ENCODE measurements around the gene STYXL2. TPM values are rescaled to one million over a fixed set of nuclear protein-coding genes. Genes with fewer than 3 reads are reported as not detected.

STYXL2 gene
- total RNA-seq, 2 experiments from 2014 or later = not detected

- H3K27me3 Mint-ChIP-seq = no peaks in the 10 kb centered on the region
- H3K9me3 Mint-ChIP-seq = no peaks in the 10 kb centered on the region
- H3K27ac Mint-ChIP-seq = no peak overlapping the region
- no peak for ATAC-seq (ENCODE audit: low read depth)
- peaks cover 3% of the 10 kb centered on the region for H3K4me1 Mint-ChIP-seq
- H3K4me3 Mint-ChIP-seq = no peak overlapping the region
- POLR2A ChIA-PET = interaction anchor here (1.0 kb wide), 1 partner anchor 155 kb away, joined by 3 read pairs; no protein-coding TSS in a partner anchor
- no peak for DNase-seq
- no peaks in the 10 kb centered on the region for H3K36me3 Mint-ChIP-seq
These were observed 28.4 kb upstream of the STYXL2 start for GRCh38 chr1:167065471-167065870.

DNA sequence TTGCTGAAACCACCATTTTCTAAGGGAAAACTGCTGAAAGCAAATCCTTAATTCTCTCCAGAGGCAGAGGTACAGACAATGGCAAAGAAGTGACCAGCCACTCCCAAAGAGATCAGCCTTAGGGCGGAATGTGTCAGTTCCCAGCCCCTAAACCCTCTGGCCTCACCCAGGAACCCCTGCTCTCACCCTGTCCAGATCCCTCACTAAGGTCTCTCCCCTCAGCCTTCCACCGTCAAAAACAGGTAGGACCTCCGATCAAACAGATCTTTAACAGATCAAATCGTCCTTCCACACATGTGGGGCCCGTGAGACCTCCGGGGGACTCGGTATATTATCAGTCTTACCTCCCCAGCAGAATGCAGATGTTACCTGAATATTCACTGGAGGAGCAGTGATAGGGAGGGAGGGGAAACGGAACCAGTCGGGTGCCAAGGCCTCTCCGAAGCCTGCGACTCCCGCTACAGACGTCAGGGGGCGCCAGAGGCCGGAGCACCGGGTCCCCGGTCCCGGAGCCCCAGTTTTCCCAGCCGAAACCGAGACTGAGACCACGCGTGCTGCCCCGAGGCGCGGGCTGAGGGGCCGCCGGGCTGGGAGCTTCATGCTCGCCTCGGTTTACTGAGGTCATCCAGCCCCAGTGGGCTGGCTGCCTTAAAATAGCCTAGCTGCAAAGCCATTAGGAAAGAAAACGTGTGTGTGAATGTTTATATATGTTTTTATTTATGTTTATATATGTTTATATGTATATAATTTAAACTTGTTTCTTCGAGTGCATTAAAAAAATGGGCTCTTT is 27.3 kb upstream of the STYXL2 start:
- peaks cover 3% of the 10 kb centered on the region for H3K4me1 Mint-ChIP-seq

GRCh38 chr1:167067904-167068303 is 26.0 kb upstream of the STYXL2 start:
- ATAC-seq (ENCODE audit: low read depth) (no peak), DNase-seq (no peak)
- Mint-ChIP-seq H3K27me3 (no peaks in the 10 kb centered on the region), H3K4me3 (no peak overlapping the region), H3K9me3 (no peaks in the 10 kb centered on the region), H3K4me1 (peaks cover 3% of the 10 kb centered on the region), H3K36me3 (no peaks in the 10 kb centered on the region), H3K27ac (no peak overlapping the region)
- POLR2A ChIA-PET = no interaction called here

More for the DNA sequence above, 27.3 kb upstream of the STYXL2 start:
- H3K4me3 Mint-ChIP-seq = peak overlapping the region; percentile 52
- H3K27me3 Mint-ChIP-seq = no peaks in the 10 kb centered on the region
- H3K27ac Mint-ChIP-seq = no peak overlapping the region
- POLR2A ChIA-PET = interaction anchor here (1.0 kb wide), 1 partner anchor 154 kb away, joined by 3 read pairs; no protein-coding TSS in a partner anchor
- DNase-seq (peak; percentile 88), ATAC-seq (ENCODE audit: low read depth) (peak; percentile 86)
- H3K9me3 Mint-ChIP-seq = no peaks in the 10 kb centered on the region
- no peaks in the 10 kb centered on the region for H3K36me3 Mint-ChIP-seq

DNA sequence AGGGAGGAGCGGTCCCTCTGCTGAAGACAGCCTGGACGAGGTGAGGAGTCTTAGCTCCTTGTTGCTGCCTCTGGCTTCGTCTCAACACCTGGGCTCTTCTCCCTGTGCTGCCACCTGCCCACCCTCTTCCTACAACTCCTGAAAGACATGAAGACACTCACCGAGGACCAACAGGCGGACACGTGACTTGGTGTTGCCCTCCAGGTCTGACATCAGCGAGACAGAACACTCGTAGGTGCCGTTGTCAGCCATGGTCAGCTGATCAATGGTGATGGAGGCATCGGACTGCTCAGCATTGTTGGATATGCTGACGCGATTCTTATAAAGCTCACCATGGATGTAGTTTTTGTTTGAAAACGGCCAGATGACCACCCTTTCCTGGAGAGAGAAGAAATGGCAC is 25.1 kb upstream of the STYXL2 start:
- Mint-ChIP-seq H3K27ac (no peak overlapping the region), H3K27me3 (no peaks in the 10 kb centered on the region), H3K9me3 (no peaks in the 10 kb centered on the region), H3K4me1 (peaks cover 3% of the 10 kb centered on the region), H3K36me3 (no peaks in the 10 kb centered on the region), H3K4me3 (no peak overlapping the region)
- POLR2A ChIA-PET = no interaction called here
- DNase-seq = no peak
- no peak for ATAC-seq (ENCODE audit: low read depth)

DNA sequence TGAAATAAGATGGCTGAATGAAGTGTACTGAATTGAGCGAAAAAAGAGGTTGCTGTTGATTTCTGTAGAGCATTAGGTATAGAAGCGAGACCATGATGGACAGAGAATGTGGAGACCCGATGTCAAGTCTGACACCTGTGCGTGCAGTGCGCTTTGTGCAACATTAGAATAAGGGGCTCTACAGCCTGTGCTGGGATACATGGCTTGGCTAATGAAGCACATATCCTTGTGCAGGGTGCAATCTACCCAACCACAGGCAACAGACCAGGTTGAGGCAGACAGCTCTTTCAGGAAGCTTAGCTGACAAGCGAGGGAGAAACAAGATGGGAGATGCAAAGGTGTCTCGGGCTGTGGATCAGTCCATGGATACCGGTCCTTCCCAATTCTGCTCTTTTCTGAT is 22.6 kb upstream of the STYXL2 start:
- no peak for DNase-seq
- Mint-ChIP-seq H3K27me3 (peaks cover 2% of the 10 kb centered on the region), H3K27ac (no peak overlapping the region)

GRCh38 chr1:167076136-167076710 is 17.7 kb upstream of the STYXL2 start:
- H3K27me3 Mint-ChIP-seq = peaks cover 13% of the 10 kb centered on the region
- peak overlapping the region; percentile 45 for H3K4me3 Mint-ChIP-seq
- peaks cover 21% of the 10 kb centered on the region for H3K4me1 Mint-ChIP-seq
- H3K27ac Mint-ChIP-seq = peak overlapping the region; percentile 26
- H3K9me3 Mint-ChIP-seq = no peaks in the 10 kb centered on the region
- ATAC-seq (ENCODE audit: low read depth) (peak; percentile 68), DNase-seq (no peak)
- H3K36me3 Mint-ChIP-seq = no peaks in the 10 kb centered on the region
- POLR2A ChIA-PET = no interaction called here

More for the DNA sequence above, 22.6 kb upstream of the STYXL2 start:
- H3K4me1 Mint-ChIP-seq = peaks cover 18% of the 10 kb centered on the region
- H3K36me3 Mint-ChIP-seq = no peaks in the 10 kb centered on the region
- POLR2A ChIA-PET = no interaction called here
- no peaks in the 10 kb centered on the region for H3K9me3 Mint-ChIP-seq
- no peak overlapping the region for H3K4me3 Mint-ChIP-seq
- ATAC-seq (ENCODE audit: low read depth) = no peak

DNA sequence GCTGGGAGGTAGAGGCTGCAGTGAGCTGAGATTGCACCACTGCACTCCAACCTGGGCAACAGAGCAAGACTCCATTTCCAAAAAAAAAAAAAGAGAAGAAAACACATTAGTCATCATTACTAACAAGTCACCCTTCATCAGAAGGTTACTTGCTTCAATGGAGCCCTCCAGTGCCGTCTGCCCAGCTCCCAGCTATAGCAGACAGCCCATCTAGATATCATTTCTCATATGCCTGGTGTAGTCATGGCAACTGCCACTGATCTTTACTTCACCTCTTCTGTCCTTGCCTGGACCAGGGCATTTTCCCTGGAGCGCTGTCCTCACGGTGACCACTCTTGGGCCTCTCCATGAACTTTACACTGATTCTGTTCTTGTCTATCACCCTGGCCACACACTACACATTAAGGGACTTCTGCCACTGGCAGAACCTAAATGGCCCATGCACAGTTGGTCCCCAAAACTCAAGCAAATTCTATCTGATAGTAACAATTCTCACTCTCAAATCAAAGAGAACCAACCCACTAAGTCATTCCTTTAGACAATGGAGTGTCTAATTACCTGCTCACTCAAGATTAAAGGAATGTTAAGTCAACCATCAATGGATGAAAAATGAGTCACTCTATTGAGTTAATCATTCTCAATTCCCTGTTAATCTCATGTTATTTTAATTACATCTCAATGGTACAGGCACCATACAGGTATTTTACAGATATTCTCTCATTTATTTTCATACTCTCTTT is 16.6 kb upstream of the STYXL2 start:
- POLR2A ChIA-PET = no interaction called here
- no peaks in the 10 kb centered on the region for H3K9me3 Mint-ChIP-seq
- no peaks in the 10 kb centered on the region for H3K36me3 Mint-ChIP-seq
- H3K4me3 Mint-ChIP-seq = no peak overlapping the region
- H3K27me3 Mint-ChIP-seq = peaks cover 14% of the 10 kb centered on the region
- no peak overlapping the region for H3K27ac Mint-ChIP-seq
- ATAC-seq (ENCODE audit: low read depth) (no peak), DNase-seq (no peak)
- H3K4me1 Mint-ChIP-seq = peaks cover 21% of the 10 kb centered on the region

- DNase-seq (no peak), ATAC-seq (ENCODE audit: low read depth) (no peak)
- Mint-ChIP-seq H3K4me1 (peaks cover 21% of the 10 kb centered on the region), H3K9me3 (no peaks in the 10 kb centered on the region), H3K27ac (no peak overlapping the region), H3K4me3 (no peak overlapping the region), H3K36me3 (no peaks in the 10 kb centered on the region), H3K27me3 (peaks cover 14% of the 10 kb centered on the region)
- POLR2A ChIA-PET = no interaction called here
These were observed 16.0 kb upstream of the STYXL2 start for GRCh38 chr1:167077868-167078210.

DNA sequence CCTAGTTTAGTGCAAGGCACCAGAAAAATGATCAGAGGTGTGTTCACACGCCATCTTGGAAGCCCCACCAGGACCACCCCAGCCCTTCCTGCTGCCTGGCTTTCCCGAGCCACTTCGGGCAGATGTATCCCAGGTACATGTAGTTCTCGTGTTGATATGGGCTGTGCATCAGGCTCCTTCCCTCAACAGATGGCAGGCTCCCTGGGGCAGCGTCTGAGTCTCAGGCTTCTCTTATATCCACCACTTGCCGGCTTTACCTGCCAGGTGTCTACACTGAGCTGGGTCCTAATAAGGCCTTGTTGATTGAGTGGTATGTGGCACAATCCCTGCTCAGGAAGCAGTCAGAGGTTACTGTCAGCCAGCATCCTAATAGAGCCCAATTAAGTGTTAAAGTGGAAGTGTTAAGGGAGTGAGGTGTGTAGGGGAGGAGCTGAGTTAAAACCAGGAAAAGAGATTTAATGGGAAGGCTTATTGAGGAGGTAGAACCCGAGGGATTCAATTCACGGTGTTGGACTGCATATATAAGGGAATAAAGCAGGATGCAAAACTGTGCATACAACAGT is 12.2 kb upstream of the STYXL2 start:
- Mint-ChIP-seq H3K27ac (no peak overlapping the region), H3K4me1 (peaks cover 4% of the 10 kb centered on the region), H3K36me3 (no peaks in the 10 kb centered on the region), H3K9me3 (no peaks in the 10 kb centered on the region), H3K4me3 (no peak overlapping the region), H3K27me3 (peaks cover 12% of the 10 kb centered on the region)
- POLR2A ChIA-PET = no interaction called here
- DNase-seq (no peak), ATAC-seq (ENCODE audit: low read depth) (no peak)

- Mint-ChIP-seq H3K36me3 (no peaks in the 10 kb centered on the region), H3K4me3 (no peak overlapping the region), H3K27me3 (peaks cover 9% of the 10 kb centered on the region), H3K4me1 (no peaks in the 10 kb centered on the region), H3K9me3 (no peaks in the 10 kb centered on the region), H3K27ac (no peak overlapping the region)
- DNase-seq = no peak
- POLR2A ChIA-PET = no interaction called here
- no peak for ATAC-seq (ENCODE audit: low read depth)
These were observed 11.3 kb upstream of the STYXL2 start for GRCh38 chr1:167082511-167083027.

DNA sequence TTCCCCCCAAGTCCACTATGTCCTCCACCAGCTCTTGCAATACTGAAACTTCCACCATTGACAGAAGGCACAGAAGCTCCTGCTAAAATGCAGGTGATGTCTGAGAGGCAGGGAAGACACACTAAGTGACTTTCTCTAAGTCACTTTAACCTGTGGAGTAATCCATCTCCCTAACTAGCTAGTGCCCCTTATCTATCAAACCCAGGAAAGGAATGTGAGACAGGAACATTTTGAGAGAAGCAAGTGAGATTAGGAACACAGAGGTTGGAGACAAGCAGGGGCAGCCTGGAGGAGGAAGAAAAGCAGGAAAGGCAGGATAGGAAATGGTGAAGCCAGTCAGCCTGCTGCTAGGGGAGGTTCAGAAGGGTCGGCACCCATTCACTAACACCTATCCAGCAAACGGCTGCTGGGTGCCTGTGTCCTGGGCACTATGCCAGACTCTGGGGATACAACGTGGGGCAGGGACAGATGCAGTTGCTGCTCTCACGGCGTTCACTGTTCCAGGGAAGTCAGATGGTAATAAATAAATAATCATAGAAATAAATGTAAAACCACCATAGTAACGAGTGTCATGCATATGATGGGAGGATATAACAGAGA is 10.7 kb upstream of the STYXL2 start:
- Mint-ChIP-seq H3K4me3 (no peak overlapping the region), H3K9me3 (no peaks in the 10 kb centered on the region), H3K36me3 (no peaks in the 10 kb centered on the region), H3K27me3 (peaks cover 9% of the 10 kb centered on the region), H3K27ac (no peak overlapping the region), H3K4me1 (no peaks in the 10 kb centered on the region)
- ATAC-seq (ENCODE audit: low read depth) = no peak
- POLR2A ChIA-PET = no interaction called here
- DNase-seq = no peak

DNA sequence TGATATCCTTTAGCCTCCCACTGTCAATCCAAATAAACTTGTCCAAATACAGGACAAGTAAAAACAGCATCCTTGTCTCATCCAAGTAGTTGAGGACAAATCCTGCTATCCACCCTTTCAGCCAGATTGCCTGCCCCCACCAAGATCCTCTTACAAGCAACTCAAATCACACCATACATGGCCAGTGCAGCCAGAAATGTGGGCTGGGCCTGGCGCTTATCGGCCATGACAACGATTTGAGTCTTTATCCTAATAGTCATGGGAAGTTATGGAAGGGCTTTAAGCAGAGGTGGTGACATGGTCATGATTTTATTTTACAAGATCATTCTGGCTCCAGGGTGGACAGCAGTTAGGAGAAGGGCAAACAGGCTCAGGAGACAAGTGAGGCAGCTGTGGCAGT is 10.0 kb upstream of the STYXL2 start:
- POLR2A ChIA-PET = no interaction called here
- H3K36me3 Mint-ChIP-seq = no peaks in the 10 kb centered on the region
- no peak overlapping the region for H3K4me3 Mint-ChIP-seq
- DNase-seq (no peak), ATAC-seq (ENCODE audit: low read depth) (no peak)
- H3K9me3 Mint-ChIP-seq = no peaks in the 10 kb centered on the region
- no peaks in the 10 kb centered on the region for H3K4me1 Mint-ChIP-seq
- peaks cover 6% of the 10 kb centered on the region for H3K27me3 Mint-ChIP-seq
- no peak overlapping the region for H3K27ac Mint-ChIP-seq

GRCh38 chr1:167084757-167085156 is 9.1 kb upstream of the STYXL2 start:
- Mint-ChIP-seq H3K4me1 (peaks cover 2% of the 10 kb centered on the region), H3K4me3 (no peak overlapping the region), H3K36me3 (no peaks in the 10 kb centered on the region), H3K9me3 (no peaks in the 10 kb centered on the region), H3K27ac (no peak overlapping the region), H3K27me3 (peaks cover 3% of the 10 kb centered on the region)
- ATAC-seq (ENCODE audit: low read depth) (no peak), DNase-seq (no peak)
- POLR2A ChIA-PET = no interaction called here
